HG02981 (cell line): Measurements from ENCODE around the gene SPEF2.
"Not testable (repeated sequence)": the region's sequence is repeated elsewhere in the genome, so short reads cannot be mapped to it uniquely, and the experiment has no call there.

Experiments used
- ATAC-seq: cut with Tn5 transposase; IDR thresholded peaks from one replicate; pipeline ENCODE4 v1.9.1; 2021; ENCODE audit warnings: mild to moderate bottlenecking, moderate library complexity; ENCODE audit not compliant: unreplicated experiment

The SPEF2 gene

GRCh38 chr5:35820735-35821134 is 203.1 kb downstream of the SPEF2 start:
- no peak for ATAC-seq

DNA sequence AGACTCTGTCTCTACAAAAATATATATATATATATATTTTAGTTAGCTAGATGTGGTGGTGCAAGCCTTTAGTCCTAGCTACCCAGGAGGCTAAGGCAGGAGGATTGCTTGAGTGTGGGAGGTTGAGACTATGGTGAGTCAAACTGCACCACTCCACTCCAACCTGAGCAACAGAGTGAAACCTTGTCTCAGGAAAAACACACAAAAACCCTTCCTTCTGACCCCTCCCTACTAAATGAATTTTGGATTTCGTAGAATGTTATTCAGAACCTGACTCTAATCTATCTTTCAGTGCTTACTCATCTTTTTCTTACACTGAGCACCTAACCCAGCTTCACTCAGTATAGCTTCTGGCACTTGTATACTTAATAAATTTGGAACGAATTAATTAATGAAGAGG is 203.8 kb downstream of the SPEF2 start:
- no peak for ATAC-seq

GRCh38 chr5:35822511-35822910 is 204.8 kb downstream of the SPEF2 start:
- no peak for ATAC-seq

DNA sequence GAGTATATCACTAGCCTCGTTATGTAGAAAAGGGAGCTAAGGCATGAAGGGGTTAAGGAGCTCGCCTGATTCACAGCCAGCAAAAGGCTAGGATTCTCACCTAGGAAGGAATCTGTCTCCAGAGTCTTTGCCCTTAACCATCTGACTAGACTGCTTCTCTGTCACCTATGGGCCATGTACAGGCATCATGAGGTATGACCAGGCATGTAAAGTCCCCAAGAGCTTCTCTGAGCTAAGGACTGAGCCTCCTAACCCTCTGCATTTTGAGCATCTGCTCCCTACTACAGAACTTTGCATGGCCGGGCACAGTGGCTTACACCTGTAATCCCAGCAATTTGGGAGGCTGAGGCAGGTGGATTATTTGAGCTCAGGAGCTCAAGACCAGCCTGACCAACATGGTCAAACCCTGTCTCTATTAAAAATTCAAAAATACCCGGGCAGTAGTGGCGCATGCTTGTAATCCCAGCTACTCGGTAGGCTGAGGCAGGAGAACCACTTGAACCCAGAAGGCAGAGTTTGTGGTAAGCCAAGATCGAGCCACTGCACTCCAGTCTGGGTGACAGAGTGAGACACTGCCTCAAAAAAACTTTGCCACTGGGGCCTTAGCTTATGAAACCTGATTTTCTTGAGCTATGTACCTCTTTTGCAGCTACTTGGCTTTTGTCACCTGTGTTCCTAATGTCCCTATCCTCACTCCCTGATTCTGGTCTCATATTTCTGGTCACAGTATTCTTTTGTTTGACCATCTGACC is 205.9 kb downstream of the SPEF2 start:
- no peak for ATAC-seq

DNA sequence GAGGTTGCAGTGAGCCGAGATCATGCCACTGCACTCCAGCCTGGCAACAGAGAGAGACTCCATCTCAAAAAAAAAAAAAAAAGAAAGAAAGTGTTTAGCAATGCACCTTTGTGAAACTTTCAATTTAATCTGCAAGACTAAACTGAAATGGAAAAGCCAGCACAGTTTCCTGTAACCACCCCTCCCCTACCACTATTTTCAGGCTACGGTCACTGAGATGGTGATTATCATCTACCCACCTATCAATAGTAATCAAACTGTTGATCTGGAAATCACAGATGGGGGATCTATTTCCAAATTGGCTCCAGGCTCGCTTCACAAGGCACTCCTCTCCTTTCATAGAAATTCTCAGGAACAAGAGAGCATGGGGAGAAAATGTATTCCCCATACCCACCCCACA is 208.4 kb downstream of the SPEF2 start:
- ATAC-seq, result no peak

GRCh38 chr5:35826554-35826953 is 208.9 kb downstream of the SPEF2 start:
- no peak for ATAC-seq

GRCh38 chr5:35828082-35828598 is 210.5 kb downstream of the SPEF2 start:
- no peak for ATAC-seq

GRCh38 chr5:35830587-35830986 is 212.9 kb downstream of the SPEF2 start:
- no peak for ATAC-seq

GRCh38 chr5:35832762-35833161 is 215.1 kb downstream of the SPEF2 start:
- no peak for ATAC-seq

DNA sequence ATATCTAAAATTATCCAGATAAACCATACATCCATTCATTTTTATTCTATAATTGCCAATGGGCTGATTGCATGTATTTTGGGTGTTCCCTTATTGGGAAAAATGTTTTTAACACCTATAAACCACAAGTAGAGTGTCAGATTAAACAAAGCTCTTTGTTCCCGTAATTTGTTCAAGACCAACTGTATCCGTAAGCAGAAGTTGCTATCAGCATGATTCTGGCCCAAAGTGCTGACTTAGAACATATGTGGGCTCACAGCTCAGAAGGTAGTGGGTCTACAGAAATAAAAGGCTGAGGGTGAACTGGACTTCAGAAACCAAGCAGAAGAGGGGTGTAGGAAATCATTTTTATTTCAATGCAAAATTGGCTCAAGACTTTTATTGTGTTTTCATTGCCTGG is 215.6 kb downstream of the SPEF2 start:
- ATAC-seq, result no peak

DNA sequence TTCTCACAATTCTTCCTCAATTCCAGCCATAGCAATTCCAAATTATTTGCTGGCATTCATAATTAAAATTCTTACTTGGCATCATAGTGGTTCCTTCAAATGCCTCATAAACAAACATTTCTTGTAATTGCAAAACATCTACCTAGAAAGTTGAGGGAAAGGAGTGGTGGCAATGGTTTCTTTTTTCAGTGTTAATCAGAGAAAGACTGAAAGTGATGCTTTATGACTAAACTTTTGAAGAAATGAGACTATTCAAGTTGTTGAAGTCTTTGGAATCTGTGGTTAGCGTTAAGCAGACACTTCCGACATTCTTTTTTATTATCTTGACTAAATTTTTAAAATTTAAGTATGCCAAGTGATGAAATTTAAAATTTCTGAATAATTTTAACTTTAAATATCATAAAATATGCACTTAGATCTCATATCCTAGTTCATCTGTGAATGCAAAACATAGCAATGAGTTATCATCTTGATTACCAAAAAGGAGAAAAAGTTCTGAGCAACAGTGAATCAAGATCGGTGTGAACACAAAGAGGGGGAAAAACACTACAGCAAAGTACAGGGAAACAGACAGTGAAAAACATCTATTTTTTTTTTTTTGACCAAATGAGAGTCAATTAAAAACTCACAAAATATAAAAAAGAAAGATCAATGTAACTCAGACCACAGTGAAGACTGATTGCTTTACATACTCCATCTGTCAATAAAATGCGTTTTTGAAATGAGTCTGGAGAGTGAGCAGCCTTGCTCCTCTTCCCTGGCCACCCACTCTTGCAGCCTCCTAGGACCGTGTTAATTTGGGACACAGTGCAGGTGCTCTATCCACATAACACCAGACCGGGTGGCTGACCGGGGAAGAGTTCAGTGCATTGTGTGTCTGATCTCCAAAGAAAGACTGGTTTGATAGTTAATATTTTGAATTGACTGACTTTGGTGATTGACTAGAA is 218.4 kb downstream of the SPEF2 start:
- no peak for ATAC-seq

- ATAC-seq, result no peak
These were observed 220.8 kb downstream of the SPEF2 start for GRCh38 chr5:35838370-35839042.

DNA sequence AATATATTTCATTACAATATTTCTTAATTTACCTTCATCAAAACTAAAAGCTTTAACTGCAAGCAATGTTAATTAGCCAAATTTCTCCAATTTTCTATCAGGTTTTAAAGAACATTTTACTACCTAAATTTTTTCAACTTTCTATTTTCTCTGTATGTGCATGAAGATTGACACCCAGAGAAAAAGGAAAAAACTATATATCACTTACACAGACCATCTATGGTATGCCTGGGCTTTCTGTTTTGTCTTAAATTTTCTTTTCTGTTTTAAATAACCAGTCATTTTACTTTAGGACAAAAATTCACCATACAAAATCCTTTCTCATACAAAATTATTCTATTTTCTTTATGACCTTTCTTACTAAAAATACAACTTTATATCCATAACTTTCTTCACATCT is 225.2 kb downstream of the SPEF2 start:
- ATAC-seq, result no peak

- not testable (repeated sequence) for ATAC-seq
These were observed 227.8 kb downstream of the SPEF2 start for GRCh38 chr5:35845508-35845907.

- ATAC-seq, result no peak
These were observed 229.8 kb downstream of the SPEF2 start for GRCh38 chr5:35847491-35847890.

DNA sequence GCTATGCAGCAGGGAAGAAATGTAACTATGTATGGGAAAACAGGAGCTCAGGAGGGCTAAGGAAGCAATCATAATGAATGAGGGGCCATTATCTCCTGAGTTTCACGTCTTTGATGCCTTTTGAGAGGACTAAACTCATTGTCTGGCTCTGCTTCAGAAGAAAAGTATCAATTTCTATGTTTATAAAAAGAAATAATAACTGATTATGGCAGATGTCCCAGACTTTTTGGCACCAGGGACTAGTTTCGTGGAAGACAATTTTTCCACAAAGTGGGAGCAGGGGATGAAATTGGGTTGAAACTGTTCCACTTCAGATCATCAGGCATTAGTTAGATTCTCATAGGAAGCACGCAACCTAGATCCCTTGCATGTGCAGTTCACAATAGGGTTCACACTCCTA is 230.3 kb downstream of the SPEF2 start:
- ATAC-seq, result no peak

GRCh38 chr5:35849860-35850259 is 232.2 kb downstream of the SPEF2 start:
- ATAC-seq, result no peak

- ATAC-seq, result no peak
These were observed 233.5 kb downstream of the SPEF2 start for GRCh38 chr5:35850967-35851680.

GRCh38 chr5:35852084-35852734 is 234.5 kb downstream of the SPEF2 start:
- no peak for ATAC-seq

- ATAC-seq, result no peak
These were observed 235.1 kb downstream of the SPEF2 start for GRCh38 chr5:35852773-35853172.
